Iris pigment epithelial cell (primary cell): ENCODE measurements around the gene CCDC59.
"Not testable (repeated sequence)": the region's sequence is repeated elsewhere in the genome, so short reads cannot be mapped to it uniquely, and the experiment has no call there.

Source experiments
- DNase-seq: peaks from one replicate; pipeline ENCODE4 v3.0.0-alpha.2; 2011; ENCODE audit warnings: low read depth

Gene CCDC59

GRCh38 chr12:82358200-82359114 is at the start of gene CCDC59, which contains the start of gene METTL25:
Gene CCDC59 (minus strand): TSS chr12:82358387. CDS start chr12:82358376, 11 bp downstream.
Gene METTL25 (plus strand): TSS chr12:82358529. CDS start chr12:82358566, 37 bp downstream.
- DNase-seq: peak; percentile 99

- no peak for DNase-seq
These were observed 49.3 kb upstream of the CCDC59 start for GRCh38 chr12:82407481-82407880.

GRCh38 chr12:82406651-82407050 is 48.5 kb upstream of the CCDC59 start:
- no peak for DNase-seq

- DNase-seq: no peak
These were observed 42.6 kb upstream of the CCDC59 start for GRCh38 chr12:82400819-82401218.

- no peak for DNase-seq
These were observed 40.7 kb upstream of the CCDC59 start for GRCh38 chr12:82398879-82399278.

GRCh38 chr12:82383930-82384552 is 25.9 kb upstream of the CCDC59 start:
- peak; percentile 31 for DNase-seq

GRCh38 chr12:82378997-82379396 is 20.8 kb upstream of the CCDC59 start:
- DNase-seq: no peak

- no peak for DNase-seq
These were observed 17.0 kb upstream of the CCDC59 start for GRCh38 chr12:82375201-82375600.

- DNase-seq: peak; percentile 22
These were observed 8.0 kb upstream of the CCDC59 start for GRCh38 chr12:82366197-82366596.

- no peak for DNase-seq
These were observed 5.8 kb upstream of the CCDC59 start for GRCh38 chr12:82363990-82364389.

- DNase-seq: no peak
These were observed 3.3 kb upstream of the CCDC59 start for GRCh38 chr12:82361461-82361915.

GRCh38 chr12:82360834-82361233 is 2.6 kb upstream of the CCDC59 start:
- DNase-seq: not testable (repeated sequence)

- DNase-seq: peak; percentile 7
These were observed 910 bp upstream of the CCDC59 start for GRCh38 chr12:82359115-82359478.

GRCh38 chr12:82357845-82358199 is 365 bp downstream of the CCDC59 start:
- DNase-seq: peak; percentile 6

GRCh38 chr12:82357340-82357739 is 847 bp downstream of the CCDC59 start:
- peak; percentile 11 for DNase-seq

GRCh38 chr12:82351390-82351789 is 6.8 kb downstream of the CCDC59 start:
- DNase-seq: no peak

- no peak for DNase-seq
These were observed 8.0 kb downstream of the CCDC59 start for GRCh38 chr12:82350161-82350560.

- no peak for DNase-seq
These were observed 28.7 kb downstream of the CCDC59 start for GRCh38 chr12:82329508-82329907.

- DNase-seq: no peak
These were observed 30.3 kb downstream of the CCDC59 start for GRCh38 chr12:82327861-82328260.

- DNase-seq: peak; percentile 25
These were observed 31.2 kb downstream of the CCDC59 start for GRCh38 chr12:82326905-82327503.

- no peak for DNase-seq
These were observed 32.4 kb downstream of the CCDC59 start for GRCh38 chr12:82325540-82326336.

- DNase-seq: no peak
These were observed 38.9 kb downstream of the CCDC59 start for GRCh38 chr12:82319276-82319675.
